HFF-Myc (cell line): ENCODE results near the gene LRRC66.

Experiments used
- DNase-seq: peaks from one replicate; pipeline ENCODE4 v3.0.0-alpha.2; 2011; ENCODE audit warnings: low read depth; ENCODE audit errors: extremely low read depth
- H3K4me3 ChIP-seq: replicated peaks from 2 replicates; pipeline ENCODE4 v1.5.1; 2011; ENCODE audit warnings: low read depth, mild to moderate bottlenecking, control low read depth, low read length
- TF ChIP-seq, protein P1 (sequence below): IDR thresholded peaks from 2 replicates; pipeline ENCODE4 v1.5.1; 2012; ENCODE audit warnings: mild to moderate bottlenecking, low read depth, low read length, control low read depth; ENCODE audit errors: missing control alignments

The LRRC66 gene

DNA sequence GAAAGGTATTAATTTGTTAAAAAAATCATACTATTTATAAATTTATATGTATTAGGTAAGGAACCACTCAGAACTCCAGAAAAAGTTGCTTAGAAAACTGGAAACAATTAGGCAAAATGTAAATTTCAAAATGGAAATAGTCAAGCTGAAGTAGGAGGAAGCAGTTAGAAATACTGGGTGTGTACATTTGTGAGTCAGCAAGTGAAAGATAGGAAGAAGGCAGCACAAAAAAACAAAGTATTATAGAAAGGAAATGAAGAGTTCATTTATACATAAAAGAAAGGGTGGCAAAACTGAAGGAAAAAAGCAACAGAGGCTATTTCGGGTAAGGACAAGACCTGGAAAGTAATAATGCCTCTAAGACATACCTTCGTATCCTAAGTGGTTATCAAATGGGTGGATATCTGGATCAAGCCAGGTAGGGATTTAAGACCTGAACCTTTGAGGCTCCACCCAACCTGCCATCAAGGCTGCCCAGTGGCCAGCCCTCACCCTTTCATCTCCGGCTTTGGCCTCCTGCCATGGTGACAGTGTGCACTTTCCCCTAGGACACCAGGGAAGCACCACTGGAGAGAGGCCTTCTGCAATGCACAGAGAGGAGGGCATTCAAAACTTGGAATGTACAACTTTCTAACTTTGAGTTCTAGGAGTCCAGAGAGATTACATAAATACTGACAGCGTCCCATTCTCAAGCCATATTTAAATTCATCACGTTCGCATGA, at the start of gene LRRC66:
Gene LRRC66, minus strand, starts transcription at position 428 of the 722 bp plus-strand sequence. CDS start 2,750 bp downstream, outside the sequence.
- TF ChIP-seq, protein P1, sequence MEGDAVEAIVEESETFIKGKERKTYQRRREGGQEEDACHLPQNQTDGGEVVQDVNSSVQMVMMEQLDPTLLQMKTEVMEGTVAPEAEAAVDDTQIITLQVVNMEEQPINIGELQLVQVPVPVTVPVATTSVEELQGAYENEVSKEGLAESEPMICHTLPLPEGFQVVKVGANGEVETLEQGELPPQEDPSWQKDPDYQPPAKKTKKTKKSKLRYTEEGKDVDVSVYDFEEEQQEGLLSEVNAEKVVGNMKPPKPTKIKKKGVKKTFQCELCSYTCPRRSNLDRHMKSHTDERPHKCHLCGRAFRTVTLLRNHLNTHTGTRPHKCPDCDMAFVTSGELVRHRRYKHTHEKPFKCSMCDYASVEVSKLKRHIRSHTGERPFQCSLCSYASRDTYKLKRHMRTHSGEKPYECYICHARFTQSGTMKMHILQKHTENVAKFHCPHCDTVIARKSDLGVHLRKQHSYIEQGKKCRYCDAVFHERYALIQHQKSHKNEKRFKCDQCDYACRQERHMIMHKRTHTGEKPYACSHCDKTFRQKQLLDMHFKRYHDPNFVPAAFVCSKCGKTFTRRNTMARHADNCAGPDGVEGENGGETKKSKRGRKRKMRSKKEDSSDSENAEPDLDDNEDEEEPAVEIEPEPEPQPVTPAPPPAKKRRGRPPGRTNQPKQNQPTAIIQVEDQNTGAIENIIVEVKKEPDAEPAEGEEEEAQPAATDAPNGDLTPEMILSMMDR: no peak
- no peak for DNase-seq
- no peak within 1 kb of the TSS for H3K4me3 ChIP-seq

DNA sequence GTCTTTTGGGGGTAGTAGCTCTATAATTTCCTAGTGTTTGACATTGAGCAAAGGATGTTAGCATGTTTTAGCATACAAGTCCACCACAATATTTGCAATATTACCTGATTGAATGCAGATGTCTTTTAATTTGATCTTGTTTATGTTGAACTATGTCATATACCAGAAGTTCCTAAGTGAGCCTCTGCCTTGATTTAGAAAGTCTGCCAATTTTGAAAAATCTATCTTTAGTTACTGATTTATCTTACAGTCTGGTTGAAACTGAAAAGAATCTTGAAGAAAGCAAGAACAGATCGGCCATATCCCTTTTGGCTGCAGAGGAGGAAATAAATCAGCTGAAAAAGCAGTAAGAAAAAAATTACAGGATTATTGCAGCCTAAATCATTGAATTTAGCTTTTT, 49.4 kb upstream of the LRRC66 start:
- TF ChIP-seq, protein P1: no peak
- H3K4me3 ChIP-seq: no peak overlapping the region
- no peak for DNase-seq

DNA sequence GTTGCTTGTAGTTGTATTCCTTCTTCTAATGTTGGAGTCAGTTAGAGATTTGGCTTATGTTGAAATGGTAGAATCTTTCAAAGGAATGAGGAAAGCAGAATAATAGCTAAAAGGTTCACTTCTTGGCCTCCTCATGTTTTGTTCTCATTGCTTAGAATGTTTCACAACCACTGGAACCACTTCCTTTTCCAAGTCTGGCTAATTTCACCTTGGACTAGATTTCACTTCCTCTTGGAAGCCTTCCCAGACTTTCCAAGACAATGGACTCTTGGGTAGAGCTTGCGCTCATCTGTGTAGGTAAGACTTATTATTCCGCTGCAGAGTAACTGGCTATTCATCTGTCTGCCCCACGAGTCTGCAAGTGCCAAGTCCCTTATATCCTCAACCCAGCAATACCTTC, 39.2 kb upstream of the LRRC66 start:
- DNase-seq: no peak
- TF ChIP-seq, protein P1: no peak
- H3K4me3 ChIP-seq: no peak overlapping the region

- TF ChIP-seq, protein P1: no peak
- no peak overlapping the region for H3K4me3 ChIP-seq
- no peak for DNase-seq
Measured at GRCh38 chr4:52058275-52058674, 38.1 kb upstream of the LRRC66 start.

- DNase-seq: no peak
- TF ChIP-seq, protein P1: no peak
Measured at GRCh38 chr4:52057196-52057595, 37.0 kb upstream of the LRRC66 start.

GRCh38 chr4:52054254-52054653, 34.1 kb upstream of the LRRC66 start:
- TF ChIP-seq, protein P1: no peak
- DNase-seq: no peak
- H3K4me3 ChIP-seq: no peak overlapping the region

More at GRCh38 chr4:52057196-52057595, 37.0 kb upstream of the LRRC66 start:
- no peak overlapping the region for H3K4me3 ChIP-seq

GRCh38 chr4:52052475-52052780, 32.3 kb upstream of the LRRC66 start:
- peak overlapping the region; percentile 67 for H3K4me3 ChIP-seq
- TF ChIP-seq, protein P1: no peak
- DNase-seq: no peak
